Measurements from ENCODE around the gene TMEM178B. TPM values are rescaled to one million over a fixed set of nuclear protein-coding genes. Genes with fewer than 3 reads are reported as not detected.

TMEM178B gene
- total RNA-seq, 2 experiments from 2014 or later, result 0.06 TPM; not detected in 1

DNA sequence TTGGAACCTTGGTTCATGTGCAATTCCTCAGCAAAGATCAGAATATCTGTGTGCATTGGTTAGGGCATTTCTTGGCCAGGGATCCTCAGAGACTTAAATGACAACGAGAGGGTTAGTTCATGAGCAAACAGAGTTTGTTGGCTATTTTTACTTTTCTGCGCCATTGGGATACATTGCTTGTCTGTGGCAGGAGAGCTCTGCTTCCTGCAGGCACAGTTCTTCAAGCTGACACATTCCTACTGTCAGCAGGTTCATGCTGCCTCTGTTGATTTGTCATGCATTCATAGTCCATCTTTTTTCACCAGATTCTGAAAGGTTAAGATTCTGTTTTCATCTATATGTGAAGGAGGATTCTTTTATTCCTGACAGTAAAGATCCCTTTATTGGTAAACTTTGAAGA lies 139.4 kb downstream of the TMEM178B start:
- Mint-ChIP-seq H3K27ac (no peak overlapping the region), H3K36me3 (no peaks in the 10 kb centered on the region), H3K4me3 (no peak overlapping the region), H3K9me3 (no peaks in the 10 kb centered on the region), H3K4me1 (no peaks in the 10 kb centered on the region), H3K27me3 (peaks cover 12% of the 10 kb centered on the region)
- POLR2A ChIA-PET, result no interaction called here
- DNase-seq (no peak), ATAC-seq (ENCODE audit: low read depth) (no peak)

DNA sequence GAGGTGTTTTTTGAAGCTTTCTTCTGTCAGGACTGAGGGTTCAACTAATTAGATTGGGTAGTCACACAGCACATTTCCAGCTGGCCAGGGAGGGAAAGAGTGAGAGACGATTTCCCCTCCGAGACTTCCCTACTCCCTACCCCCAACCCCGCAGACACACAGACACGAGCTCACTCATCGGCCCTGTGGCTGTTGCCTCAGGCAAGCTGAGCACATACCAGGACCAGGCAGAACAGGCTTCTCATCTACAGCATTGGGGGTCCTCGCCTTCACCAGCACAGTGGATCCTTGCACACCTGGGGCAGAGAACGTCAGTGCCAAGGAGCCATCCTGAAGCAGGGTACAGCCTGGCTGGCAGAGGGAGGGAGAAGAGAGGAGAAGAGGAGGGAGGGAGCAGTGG lies 144.1 kb downstream of the TMEM178B start:
- Mint-ChIP-seq H3K4me1 (no peaks in the 10 kb centered on the region), H3K27ac (no peak overlapping the region), H3K4me3 (no peak overlapping the region), H3K36me3 (no peaks in the 10 kb centered on the region), H3K27me3 (peaks cover 4% of the 10 kb centered on the region), H3K9me3 (no peaks in the 10 kb centered on the region)
- DNase-seq, result no peak
- ATAC-seq (ENCODE audit: low read depth), result no peak
- POLR2A ChIA-PET, result no interaction called here

DNA sequence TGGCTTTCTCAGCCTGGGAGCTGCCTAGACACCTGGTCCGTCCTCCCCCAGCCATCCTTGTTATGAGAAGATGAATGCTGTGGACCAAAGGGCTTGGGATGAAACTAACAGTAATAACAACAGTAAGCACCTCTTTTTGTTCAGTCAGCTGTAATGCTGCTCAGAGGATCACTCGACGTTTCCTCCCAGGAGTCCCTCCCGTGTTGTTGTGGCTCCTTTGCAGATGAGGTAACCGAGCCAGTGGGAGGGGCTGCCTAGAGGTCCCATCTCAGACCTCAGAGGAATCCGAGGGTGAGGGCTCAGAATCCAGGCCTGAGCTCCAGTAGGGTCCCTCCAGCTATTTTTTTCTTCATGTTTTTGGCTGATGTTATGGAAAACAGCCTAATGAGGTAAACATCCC lies 145.1 kb downstream of the TMEM178B start:
- Mint-ChIP-seq H3K36me3 (no peaks in the 10 kb centered on the region), H3K27ac (no peak overlapping the region), H3K9me3 (no peaks in the 10 kb centered on the region), H3K27me3 (peaks cover 4% of the 10 kb centered on the region), H3K4me1 (no peaks in the 10 kb centered on the region), H3K4me3 (no peak overlapping the region)
- POLR2A ChIA-PET, result no interaction called here
- ATAC-seq (ENCODE audit: low read depth) (no peak), DNase-seq (no peak)

DNA sequence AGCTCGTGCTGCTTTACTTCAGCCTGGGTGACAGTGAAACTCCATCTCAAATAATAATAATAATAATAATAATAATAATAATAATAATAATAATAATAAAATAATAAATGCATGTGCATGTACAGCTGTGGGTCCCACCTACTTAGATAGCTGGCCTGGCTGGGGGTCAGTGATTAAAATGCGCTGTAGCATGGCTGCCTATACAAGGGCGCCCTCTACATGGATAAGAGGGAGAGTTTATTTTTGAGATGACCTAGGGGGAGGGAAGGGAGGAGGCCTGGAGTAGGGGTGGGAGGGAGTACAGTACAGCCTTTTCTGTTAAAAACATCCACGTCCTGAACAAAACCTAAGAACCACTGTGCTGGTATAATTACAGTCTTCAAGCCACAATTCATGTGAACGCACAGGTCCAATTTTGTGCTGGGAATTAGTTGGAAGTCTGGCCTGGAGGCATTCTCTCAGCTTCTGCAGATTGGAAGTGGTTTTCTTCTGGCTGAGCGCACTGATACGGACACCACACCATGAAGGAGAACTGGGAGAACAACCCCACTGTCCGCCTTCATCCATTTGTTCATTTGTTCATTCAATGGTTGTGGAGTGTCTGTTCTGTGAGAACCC lies 146.5 kb downstream of the TMEM178B start:
- Mint-ChIP-seq H3K9me3 (no peaks in the 10 kb centered on the region), H3K27me3 (no peaks in the 10 kb centered on the region), H3K4me1 (no peaks in the 10 kb centered on the region), H3K27ac (no peak overlapping the region), H3K4me3 (no peak overlapping the region), H3K36me3 (no peaks in the 10 kb centered on the region)
- ATAC-seq (ENCODE audit: low read depth) (no peak), DNase-seq (no peak)
- POLR2A ChIA-PET, result no interaction called here

DNA sequence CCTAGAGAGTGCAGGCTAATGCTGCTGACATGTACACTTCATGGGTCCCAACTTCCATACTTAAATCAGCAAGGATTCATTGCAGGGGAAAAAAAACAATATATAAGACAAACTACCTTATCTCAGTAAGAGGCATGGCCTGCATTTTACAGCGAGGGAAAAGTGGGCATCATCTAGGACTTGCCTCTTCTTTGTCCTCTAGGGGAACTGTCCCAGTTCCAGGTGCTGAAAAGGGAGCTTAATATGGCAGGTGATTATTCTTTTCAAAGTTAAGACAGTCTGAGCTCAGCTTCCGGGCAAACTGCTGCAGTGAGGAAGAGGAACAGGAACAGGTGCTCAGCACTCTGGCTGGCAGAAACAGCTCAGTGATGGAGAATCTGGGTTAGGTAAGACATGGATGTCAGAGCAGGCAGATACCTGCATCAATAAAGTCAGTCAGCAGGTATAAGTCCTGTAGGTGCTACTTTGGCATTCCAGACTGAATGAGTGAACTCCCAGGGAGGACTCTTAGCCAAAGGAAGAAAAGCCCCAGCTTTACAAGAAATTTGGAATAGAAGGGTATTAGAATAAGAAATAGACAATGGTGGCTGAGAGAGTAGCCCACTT lies 147.2 kb downstream of the TMEM178B start:
- Mint-ChIP-seq H3K9me3 (no peaks in the 10 kb centered on the region), H3K27ac (no peak overlapping the region), H3K36me3 (no peaks in the 10 kb centered on the region), H3K4me1 (no peaks in the 10 kb centered on the region), H3K4me3 (no peak overlapping the region), H3K27me3 (no peaks in the 10 kb centered on the region)
- POLR2A ChIA-PET, result no interaction called here
- DNase-seq, result no peak
- no peak for ATAC-seq (ENCODE audit: low read depth)

DNA sequence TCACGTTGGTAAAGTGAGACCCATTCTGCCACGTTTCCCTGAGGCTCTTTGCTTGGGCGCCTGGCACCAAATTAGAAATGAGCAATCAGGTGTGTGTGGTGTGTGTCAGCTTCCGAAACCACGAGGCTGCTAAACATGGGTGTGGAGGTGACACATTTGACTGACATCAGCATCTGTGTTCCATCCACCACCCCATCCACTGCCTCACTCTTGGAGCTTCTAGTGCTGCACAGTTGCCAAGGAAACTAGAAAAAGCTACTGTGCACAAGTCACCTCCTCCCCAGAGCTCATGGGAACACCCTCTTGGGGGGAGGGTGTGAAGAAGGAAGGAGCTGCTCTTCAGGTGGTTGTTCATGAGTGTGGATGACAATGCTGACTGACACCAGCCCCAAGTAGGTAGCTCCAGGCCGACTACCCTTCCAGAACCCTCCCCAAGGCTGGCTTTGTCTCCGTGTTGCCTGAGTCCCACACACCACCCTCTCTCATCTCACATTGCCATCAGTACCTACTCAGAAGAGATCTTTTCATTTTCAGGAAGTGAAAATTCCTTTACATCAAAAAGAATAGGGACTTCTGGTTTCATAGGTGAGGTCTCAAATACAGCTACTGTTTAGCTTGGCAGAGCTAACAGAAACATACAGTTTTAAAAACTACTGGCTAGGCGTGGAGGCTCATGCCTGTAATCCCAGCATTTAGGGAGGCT lies 152.2 kb downstream of the TMEM178B start:
- no peak overlapping the region for H3K4me3 Mint-ChIP-seq
- H3K9me3 Mint-ChIP-seq, result no peaks in the 10 kb centered on the region
- POLR2A ChIA-PET, result no interaction called here
- H3K27me3 Mint-ChIP-seq, result peaks cover 10% of the 10 kb centered on the region
- ATAC-seq (ENCODE audit: low read depth), result no peak
- DNase-seq, result no peak
- H3K4me1 Mint-ChIP-seq, result no peaks in the 10 kb centered on the region
- no peaks in the 10 kb centered on the region for H3K36me3 Mint-ChIP-seq
- no peak overlapping the region for H3K27ac Mint-ChIP-seq

DNA sequence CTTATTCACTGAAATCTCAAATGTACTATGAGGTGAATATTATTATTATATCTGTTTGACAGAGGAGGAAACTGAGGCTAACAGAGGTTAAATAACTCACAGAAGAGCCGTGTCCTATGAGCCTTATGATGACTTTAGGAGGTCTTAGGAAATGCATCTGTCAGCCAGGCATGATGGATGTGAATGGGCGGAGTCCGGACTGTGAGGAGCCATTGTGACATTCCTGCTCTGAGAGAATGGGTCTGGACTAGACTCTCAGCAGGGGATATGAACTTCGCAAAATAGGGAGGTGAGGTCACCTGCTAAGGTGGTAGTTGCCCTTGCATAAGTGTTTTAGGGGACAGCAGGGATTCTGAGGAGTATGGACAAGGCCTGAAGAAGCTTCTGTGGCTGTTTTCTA lies 153.6 kb downstream of the TMEM178B start:
- H3K9me3 Mint-ChIP-seq, result no peaks in the 10 kb centered on the region
- no peak for ATAC-seq (ENCODE audit: low read depth)
- H3K4me1 Mint-ChIP-seq, result no peaks in the 10 kb centered on the region

DNA sequence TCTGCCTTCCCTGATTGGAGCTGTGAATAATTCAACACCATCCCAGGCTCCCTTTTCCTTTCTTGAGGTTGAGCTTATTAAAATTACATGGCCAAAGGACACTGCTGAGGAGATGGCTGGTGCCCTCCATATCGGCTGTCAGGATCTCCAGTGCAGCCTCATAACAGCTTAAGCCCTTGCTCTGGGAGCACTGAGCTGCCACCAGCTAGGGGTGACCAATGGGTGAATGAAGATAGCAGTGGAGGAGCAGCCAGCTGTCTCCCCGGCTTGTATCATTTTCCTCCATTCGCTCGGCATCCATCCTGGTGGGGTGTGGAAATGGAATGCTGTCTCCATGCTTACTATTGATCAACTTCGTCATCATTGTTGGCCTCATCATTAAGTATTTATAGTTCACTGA lies 154.6 kb downstream of the TMEM178B start:
- Mint-ChIP-seq H3K4me1 (no peaks in the 10 kb centered on the region), H3K27me3 (peaks cover 10% of the 10 kb centered on the region), H3K9me3 (no peaks in the 10 kb centered on the region), H3K27ac (no peak overlapping the region), H3K4me3 (no peak overlapping the region), H3K36me3 (no peaks in the 10 kb centered on the region)
- DNase-seq, result no peak
- POLR2A ChIA-PET, result no interaction called here
- ATAC-seq (ENCODE audit: low read depth), result no peak

More for the DNA sequence above, 153.6 kb downstream of the TMEM178B start:
- DNase-seq, result no peak
- POLR2A ChIA-PET, result no interaction called here
- no peak overlapping the region for H3K27ac Mint-ChIP-seq
- no peak overlapping the region for H3K4me3 Mint-ChIP-seq
- peaks cover 10% of the 10 kb centered on the region for H3K27me3 Mint-ChIP-seq
- no peaks in the 10 kb centered on the region for H3K36me3 Mint-ChIP-seq

DNA sequence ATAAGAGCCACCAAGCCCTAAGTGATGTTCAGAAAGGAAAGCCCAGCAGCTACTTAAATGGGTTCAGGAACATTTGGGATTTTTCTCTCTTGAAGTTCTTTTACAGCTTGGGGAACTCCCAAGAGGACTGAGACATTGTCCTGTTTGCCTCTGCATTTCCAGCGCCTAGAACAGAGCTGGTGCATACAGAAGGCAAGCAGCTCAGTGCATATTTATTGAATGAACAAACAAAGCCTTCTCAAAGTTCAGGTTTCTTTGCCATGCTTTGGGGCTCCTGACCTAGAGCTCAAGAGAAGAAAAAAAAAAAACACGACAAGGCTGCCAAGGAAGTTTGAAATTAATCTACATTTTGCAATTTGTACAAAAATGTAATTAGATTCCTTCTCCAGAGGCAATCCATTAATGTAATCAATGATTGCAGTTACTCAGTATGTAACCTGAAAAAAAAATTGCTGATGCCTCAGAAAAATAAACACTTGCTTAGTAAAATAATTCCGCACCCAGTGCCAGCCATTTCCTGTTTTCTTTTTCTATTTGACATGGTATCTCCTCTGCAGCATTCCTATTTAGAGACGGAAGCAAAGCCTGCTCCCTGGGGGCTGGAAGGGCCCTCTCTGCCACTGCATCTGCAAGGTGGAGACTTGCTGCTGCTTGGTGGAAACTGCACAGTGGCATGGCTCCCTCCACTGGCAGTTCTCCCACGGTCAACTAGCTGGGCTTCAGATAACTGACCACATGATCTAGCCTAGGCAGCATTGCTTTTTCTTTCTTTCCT lies 157.3 kb downstream of the TMEM178B start:
- H3K36me3 Mint-ChIP-seq, result no peaks in the 10 kb centered on the region
- peaks cover 16% of the 10 kb centered on the region for H3K27me3 Mint-ChIP-seq
- no peak overlapping the region for H3K4me3 Mint-ChIP-seq
- no peak for ATAC-seq (ENCODE audit: low read depth)
- H3K4me1 Mint-ChIP-seq, result no peaks in the 10 kb centered on the region
- H3K27ac Mint-ChIP-seq, result no peak overlapping the region
- POLR2A ChIA-PET, result no interaction called here
- DNase-seq, result no peak
- H3K9me3 Mint-ChIP-seq, result no peaks in the 10 kb centered on the region

DNA sequence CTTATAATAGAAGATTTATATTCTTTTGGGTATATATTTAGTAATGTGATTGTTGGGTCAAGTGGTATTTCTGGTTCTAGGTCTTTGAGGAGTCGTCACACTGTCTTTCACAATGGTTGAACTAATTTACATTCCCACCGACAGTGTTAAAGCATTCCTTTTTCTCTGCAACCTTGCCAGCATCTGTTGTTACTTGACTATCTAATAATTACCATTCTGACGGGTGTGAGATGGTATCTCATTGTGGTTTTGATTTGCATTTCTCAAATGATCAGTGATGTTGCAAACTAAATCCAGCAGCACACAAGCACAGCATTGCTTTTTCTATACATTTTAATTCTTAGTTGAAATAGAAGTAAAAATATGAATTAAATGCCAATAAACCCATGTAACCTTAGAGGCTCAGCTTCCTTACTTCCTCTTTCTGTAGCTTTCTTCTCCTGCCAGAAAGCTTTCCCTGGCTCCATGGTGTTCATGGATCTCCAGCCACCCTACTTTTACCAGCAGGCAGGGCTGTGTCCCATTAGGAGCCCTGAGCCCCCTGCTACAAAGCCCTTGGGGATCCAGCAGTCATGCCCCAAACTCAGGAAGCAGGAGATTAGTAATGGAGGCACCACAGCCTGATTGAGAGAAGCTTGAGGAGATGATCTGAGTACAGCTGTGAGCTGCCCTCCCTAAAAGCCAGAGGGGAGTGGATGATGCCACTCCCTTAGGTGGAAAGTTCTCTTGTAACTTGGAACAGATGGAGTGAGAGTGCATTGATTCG lies 158.6 kb downstream of the TMEM178B start:
- H3K27me3 Mint-ChIP-seq, result peaks cover 15% of the 10 kb centered on the region
- H3K9me3 Mint-ChIP-seq, result no peaks in the 10 kb centered on the region
- POLR2A ChIA-PET, result no interaction called here
- ATAC-seq (ENCODE audit: low read depth) (no peak), DNase-seq (no peak)
- H3K4me1 Mint-ChIP-seq, result no peaks in the 10 kb centered on the region
- H3K27ac Mint-ChIP-seq, result no peak overlapping the region
- no peaks in the 10 kb centered on the region for H3K36me3 Mint-ChIP-seq
- no peak overlapping the region for H3K4me3 Mint-ChIP-seq

DNA sequence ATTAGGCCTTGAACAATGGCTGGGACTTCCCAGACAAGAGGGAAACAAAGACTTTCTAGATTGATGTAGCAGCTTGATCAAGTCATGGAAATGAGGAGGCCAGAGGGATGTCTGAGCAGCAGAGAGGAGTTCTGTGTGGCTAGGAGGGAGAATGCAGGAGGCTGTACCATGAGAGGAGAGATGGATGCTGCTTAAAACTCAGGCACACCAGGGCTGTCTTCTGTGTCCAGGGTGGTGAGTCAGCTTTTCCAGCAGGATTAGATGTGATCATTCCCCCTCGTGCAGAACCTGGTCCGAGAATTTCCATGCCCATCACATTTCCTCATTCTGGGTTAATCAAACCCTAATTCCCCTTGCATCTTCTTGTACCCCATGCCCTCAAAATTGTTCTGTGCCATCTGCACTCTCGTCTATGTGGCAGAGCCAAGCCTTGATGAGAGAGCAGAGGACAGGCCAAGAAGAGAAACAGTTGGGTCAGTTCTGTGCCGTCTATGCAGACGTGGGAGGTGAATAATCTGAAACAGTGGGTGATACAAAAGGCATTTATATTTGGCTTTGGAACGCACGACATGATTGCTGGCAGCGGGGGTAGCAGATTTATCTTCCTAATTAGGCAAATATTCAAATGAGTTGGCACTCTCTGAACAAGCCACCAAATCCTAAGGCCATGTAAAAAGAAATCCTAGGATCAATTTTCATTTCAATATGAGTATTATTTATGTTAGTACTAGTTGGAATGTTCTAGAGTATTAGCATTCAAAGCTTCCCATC lies 160.7 kb downstream of the TMEM178B start:
- DNase-seq (no peak), ATAC-seq (ENCODE audit: low read depth) (no peak)
- no peaks in the 10 kb centered on the region for H3K4me1 Mint-ChIP-seq
- no peaks in the 10 kb centered on the region for H3K9me3 Mint-ChIP-seq
- peaks cover 11% of the 10 kb centered on the region for H3K27me3 Mint-ChIP-seq
- no peak overlapping the region for H3K4me3 Mint-ChIP-seq
- no peaks in the 10 kb centered on the region for H3K36me3 Mint-ChIP-seq
- POLR2A ChIA-PET, result no interaction called here
- no peak overlapping the region for H3K27ac Mint-ChIP-seq

DNA sequence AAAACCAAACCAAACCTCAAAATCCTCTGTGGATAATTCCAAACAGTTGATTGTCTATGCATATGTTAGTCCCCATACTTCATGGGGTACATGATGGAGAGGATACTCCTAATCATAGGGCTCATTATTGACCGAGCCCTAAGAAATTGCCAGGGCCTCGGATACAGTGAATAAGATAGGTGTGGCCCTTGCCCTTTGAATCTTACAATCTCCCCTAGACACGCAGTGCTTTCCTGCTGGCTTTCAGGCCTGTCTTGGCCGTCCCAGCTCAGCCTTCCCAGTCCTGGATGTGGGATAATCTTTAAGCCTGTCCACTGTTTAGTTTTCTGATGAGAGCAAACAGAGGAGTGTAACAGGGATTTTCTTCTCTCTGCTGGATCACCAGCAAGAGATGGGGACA lies 161.8 kb downstream of the TMEM178B start:
- DNase-seq (no peak), ATAC-seq (ENCODE audit: low read depth) (no peak)
- Mint-ChIP-seq H3K36me3 (no peaks in the 10 kb centered on the region), H3K4me3 (no peak overlapping the region), H3K27me3 (peaks cover 6% of the 10 kb centered on the region), H3K4me1 (no peaks in the 10 kb centered on the region), H3K9me3 (no peaks in the 10 kb centered on the region), H3K27ac (no peak overlapping the region)
- POLR2A ChIA-PET, result no interaction called here

All from activated naive CD8-positive, alpha-beta T cell treated with anti-CD3 and anti-CD28 coated beads, Interleukin-2, amount 10 ng/mL, durations not matched to agents 7 days and 5 days (primary cell).